Bronchial epithelial cell (primary cell): ENCODE measurements around the gene GPR84. TPM values are rescaled to one million over a fixed set of nuclear protein-coding genes. Genes with fewer than 3 reads are reported as not detected.

Experiments
- DNase-seq: peaks from one replicate; pipeline ENCODE4 v3.0.0-alpha.2; 2010; ENCODE audit warnings: low read depth
- FAIRE-seq: peaks from 2 replicates; lab custom pipeline; 2011; peaks lifted over from hg19 to GRCh38; lab: Jason Lieb, UNC
- H3K27me3 ChIP-seq: 2 replicates; pipeline ENCODE4 v1.5.1; 2011; ENCODE audit warnings: low read length; ENCODE audit not compliant: control insufficient read depth, insufficient read depth
- H3K36me3 ChIP-seq: 2 replicates; pipeline ENCODE4 v1.5.1; 2011; ENCODE audit warnings: low read length; ENCODE audit not compliant: control insufficient read depth, insufficient read depth
- H3K4me3 ChIP-seq: 2 replicates; pipeline ENCODE4 v1.5.1; 2011; ENCODE audit warnings: mild to moderate bottlenecking, low read depth, low read length, control low read depth
- total RNA-seq: library from RNA; depleted of rRNA; stranded (reverse); fragments of >200 nt; gene quantifications from 2 replicates; pipeline ENCODE4 v1.2.1, GENCODE V29; 2014
- TF ChIP-seq, protein P1 (sequence below): IDR thresholded peaks from 2 replicates; pipeline ENCODE4 v1.5.1; 2011; ENCODE audit warnings: mild to moderate bottlenecking, moderate library complexity, low read length, control low read depth, inconsistent platforms; ENCODE audit not compliant: insufficient read depth, severe bottlenecking

GPR84 gene
- total RNA-seq, 1 donor from 2014 or later, result not detected

DNA sequence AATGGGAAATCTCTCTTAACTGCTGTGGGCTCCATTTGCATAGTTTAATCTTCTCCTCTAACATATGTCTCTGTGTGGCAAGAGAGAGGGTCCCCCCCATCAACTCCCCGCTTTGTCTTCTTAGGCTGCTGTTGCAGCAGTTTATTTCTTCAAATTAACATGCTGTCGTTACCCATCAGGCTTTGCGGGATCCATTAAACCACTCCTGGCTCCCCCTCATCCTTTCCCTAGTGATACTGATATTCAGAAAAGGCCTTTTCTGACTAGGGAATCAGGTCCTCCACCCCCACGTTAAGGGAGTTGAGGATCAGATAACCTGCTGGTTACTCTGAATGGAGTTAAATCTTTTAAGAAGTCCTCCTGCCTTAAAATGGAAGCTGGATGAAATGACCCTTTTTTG is 15.2 kb downstream of the GPR84 start:
- FAIRE-seq (no peak), DNase-seq (no peak)
- Histone ChIP-seq H3K27me3 (no peaks in the 10 kb centered on the region), H3K36me3 (peaks cover 24% of the 10 kb centered on the region), H3K4me3 (no peak overlapping the region)
- TF ChIP-seq, protein P1, sequence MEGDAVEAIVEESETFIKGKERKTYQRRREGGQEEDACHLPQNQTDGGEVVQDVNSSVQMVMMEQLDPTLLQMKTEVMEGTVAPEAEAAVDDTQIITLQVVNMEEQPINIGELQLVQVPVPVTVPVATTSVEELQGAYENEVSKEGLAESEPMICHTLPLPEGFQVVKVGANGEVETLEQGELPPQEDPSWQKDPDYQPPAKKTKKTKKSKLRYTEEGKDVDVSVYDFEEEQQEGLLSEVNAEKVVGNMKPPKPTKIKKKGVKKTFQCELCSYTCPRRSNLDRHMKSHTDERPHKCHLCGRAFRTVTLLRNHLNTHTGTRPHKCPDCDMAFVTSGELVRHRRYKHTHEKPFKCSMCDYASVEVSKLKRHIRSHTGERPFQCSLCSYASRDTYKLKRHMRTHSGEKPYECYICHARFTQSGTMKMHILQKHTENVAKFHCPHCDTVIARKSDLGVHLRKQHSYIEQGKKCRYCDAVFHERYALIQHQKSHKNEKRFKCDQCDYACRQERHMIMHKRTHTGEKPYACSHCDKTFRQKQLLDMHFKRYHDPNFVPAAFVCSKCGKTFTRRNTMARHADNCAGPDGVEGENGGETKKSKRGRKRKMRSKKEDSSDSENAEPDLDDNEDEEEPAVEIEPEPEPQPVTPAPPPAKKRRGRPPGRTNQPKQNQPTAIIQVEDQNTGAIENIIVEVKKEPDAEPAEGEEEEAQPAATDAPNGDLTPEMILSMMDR, result no peak

DNA sequence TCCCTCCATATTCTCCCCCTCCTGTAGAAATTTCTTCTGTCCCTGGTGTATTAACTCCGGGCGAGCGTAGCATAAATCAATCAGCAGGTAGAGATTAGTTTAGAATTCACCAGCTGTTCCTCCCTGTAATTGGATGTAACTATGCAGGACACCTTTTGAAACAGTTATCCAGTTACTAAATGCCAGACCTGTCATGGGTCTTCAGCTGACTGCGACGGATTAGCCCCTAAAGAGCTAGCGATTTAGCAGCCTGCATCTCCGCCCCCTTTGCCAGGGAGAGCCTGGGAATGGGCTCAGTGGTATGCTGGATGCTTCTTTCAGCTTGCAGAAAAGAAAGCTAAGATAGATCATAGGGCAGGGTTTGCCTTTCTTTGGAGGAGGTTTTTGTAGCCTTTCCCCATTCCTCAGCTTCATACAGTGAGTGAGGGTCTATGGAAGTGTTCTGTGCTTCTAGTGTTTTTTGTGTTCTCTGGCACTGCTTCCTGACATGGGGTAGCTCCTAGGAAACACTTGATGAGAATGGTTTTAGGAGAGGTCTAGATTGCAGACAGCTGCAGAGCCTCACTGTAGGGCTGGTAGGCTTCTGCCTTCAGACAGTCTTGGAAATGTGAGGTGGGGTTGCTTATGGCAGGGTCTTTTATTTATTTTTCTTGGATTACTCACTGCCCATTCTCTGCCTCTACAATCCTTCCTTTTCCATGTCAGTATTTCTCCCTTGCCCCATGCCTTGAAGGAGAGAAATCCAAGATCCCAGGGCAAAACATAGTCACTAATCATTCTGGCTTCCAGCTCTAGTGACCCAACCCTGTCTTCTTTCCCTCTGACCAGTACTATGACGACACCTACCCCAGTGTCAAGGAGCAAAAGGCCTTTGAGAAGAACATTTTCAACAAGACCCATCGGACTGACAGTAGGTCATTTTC is 22.6 kb downstream of the GPR84 start:
- Histone ChIP-seq H3K4me3 (no peak overlapping the region), H3K36me3 (peaks cover 30% of the 10 kb centered on the region), H3K27me3 (no peaks in the 10 kb centered on the region)
- no peak for FAIRE-seq
- TF ChIP-seq, protein P1, result no peak
- no peak for DNase-seq

DNA sequence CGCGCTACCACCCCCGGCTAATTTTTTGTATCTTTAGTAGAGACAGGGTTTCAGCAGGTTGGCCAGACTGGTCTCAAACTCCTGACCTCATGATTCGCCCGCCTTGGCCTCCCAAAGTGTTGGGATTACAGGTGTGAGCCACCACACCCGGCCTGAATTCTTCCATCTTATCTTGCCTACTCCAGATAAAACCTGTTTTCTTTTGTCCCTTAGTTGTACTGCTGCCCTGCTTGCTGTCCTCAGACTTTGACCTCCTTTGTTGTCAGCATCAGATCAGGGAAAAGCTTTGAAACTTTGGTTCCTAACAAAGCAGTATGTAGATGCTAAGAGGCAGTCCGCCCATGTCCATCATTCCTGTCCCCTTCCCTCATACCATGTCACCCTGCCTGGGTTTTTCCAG is 23.4 kb downstream of the GPR84 start:
- TF ChIP-seq, protein P1, result no peak
- Histone ChIP-seq H3K27me3 (no peaks in the 10 kb centered on the region), H3K36me3 (peaks cover 30% of the 10 kb centered on the region), H3K4me3 (no peak overlapping the region)
- DNase-seq (no peak), FAIRE-seq (no peak)

DNA sequence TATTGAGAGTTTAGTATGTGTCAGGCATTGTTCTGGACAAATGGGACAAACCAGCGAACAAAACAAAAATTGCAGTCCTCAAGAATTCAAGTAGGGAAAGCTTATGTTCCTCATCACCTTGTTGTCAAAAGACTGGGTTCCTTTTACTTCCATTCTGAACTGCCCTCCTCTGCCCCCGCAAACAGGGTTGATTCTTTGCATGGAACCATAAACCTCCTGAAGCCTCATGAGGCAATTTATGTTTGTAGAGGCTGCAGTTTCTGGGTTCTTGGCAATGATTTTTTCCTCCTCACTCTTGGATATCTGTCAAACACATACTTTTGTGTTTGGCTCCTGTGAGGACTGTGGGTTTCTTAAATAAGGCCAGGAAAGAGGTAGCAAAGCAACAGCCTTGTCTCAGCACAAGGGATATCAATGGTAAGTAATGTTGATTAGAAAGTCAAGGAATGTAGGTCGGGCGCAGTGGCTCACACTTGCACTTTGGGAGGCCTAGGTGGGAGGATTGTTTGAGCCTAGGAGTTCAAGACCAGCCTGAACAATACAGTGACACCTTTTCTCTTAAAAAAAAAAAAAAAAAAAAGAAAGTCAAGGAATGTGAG is 25.5 kb downstream of the GPR84 start:
- no peak for DNase-seq

DNA sequence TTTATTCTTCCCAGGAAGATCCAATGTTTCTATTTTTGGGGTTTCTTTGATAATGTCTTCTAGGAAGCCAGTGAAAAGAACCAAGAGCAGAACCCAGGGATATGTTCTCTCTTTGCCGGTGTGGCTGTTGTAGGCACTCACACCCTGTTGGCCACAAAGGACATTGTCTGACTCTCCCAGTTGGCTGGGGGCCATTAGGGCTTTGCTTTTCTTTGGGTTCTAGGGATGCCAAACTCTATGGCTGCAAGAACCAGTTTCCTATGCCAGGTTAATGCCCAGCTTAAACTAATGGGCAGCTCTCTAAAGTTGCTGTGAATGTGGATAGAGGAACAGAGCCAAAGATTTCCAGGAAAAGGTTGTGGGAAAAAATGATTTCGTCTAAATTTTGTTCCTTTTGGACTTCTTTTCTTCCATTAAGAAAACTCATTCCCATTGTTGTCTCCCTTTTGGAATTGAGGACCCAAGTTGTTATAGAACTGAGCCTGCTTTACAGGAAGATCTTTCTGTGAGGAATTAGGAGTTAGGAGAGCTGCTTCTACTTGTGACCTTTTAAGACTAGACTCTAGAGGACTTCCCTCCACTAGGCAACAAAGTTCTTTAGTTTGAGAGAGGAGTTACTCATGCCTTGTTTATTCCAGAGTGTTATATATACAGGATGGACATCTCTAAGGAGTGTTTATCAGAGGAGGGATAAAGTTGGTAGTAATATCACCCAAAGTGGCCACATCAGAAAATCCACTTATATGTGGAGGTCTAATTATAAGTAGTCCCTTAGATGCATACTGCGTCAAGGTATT is 26.2 kb downstream of the GPR84 start:
- no peak for FAIRE-seq

More for the DNA sequence above, 25.5 kb downstream of the GPR84 start:
- H3K4me3 ChIP-seq, result no peak overlapping the region
- TF ChIP-seq, protein P1, result no peak
- no peaks in the 10 kb centered on the region for H3K27me3 ChIP-seq
- FAIRE-seq, result no peak
- peaks cover 22% of the 10 kb centered on the region for H3K36me3 ChIP-seq

More for the DNA sequence above, 26.2 kb downstream of the GPR84 start:
- no peaks in the 10 kb centered on the region for H3K27me3 ChIP-seq
- H3K4me3 ChIP-seq, result no peak overlapping the region
- DNase-seq, result no peak
- peaks cover 22% of the 10 kb centered on the region for H3K36me3 ChIP-seq
- TF ChIP-seq, protein P1, result no peak
